Breast epithelium (tissue), 4 donors: ENCODE measurements around the gene ZMIZ1. TPM values are rescaled to one million over a fixed set of nuclear protein-coding genes. Genes with fewer than 3 reads are reported as not detected.
A peak's percentile ranks its signal among the peaks of the same experiment; 100 is the strongest.

ENCODE experiments used
- DNase-seq, 2 donors: peaks; one replicate each; pipeline ENCODE4 v3.0.0-alpha.2; 2019; ENCODE audit warnings: low spot score in 2 of 2
- H3K27ac ChIP-seq, 2 donors: fragments of 200-600 bp; sonication (generic) in 1 of 2; one replicate each; pipeline ENCODE4 v1.5.1; 2016 to 2019; ENCODE audit warnings: mild to moderate bottlenecking in 1 of 2
- H3K27me3 ChIP-seq, 2 donors: fragments of 200-600 bp; sonication (generic) in 1 of 2; one replicate each; pipeline versions ENCODE4 v1.5.1 to v1.6.0; 2017 to 2019; ENCODE audit warnings: control low read depth in 1 of 2, mild to moderate bottlenecking in 1 of 2
- H3K36me3 ChIP-seq: fragments of 200-600 bp; one replicate; pipeline ENCODE4 v1.5.1; 2019
- H3K4me1 ChIP-seq, 2 donors: fragments of 200-600 bp; sonication (generic); one replicate each; pipeline ENCODE4 v1.5.1; 2016 to 2019; ENCODE audit warnings: control low read depth in 1 of 2
- H3K4me3 ChIP-seq, 3 donors: fragments of 200-600 bp; sonication (generic); 1 replicate in 2 of 3; 2 replicates in 1 of 3; pipeline ENCODE4 v1.5.1; 2016 to 2019; ENCODE audit warnings: mild to moderate bottlenecking in 3 of 3, moderate library complexity in 2 of 3
- H3K9me3 ChIP-seq, 2 donors: fragments of 200-600 bp; sonication (generic) in 1 of 2; one replicate each; pipeline ENCODE4 v1.5.1; 2016 to 2019; ENCODE audit warnings: control low read depth in 1 of 2
- CTCF ChIP-seq, 3 donors: fragments of 450-650 bp; IDR thresholded peaks; one replicate each; pipeline ENCODE4 v1.5.1; 2016 to 2017; ENCODE audit warnings: antibody characterized with exemption in 3 of 3, mild to moderate bottlenecking in 3 of 3, moderate library complexity in 3 of 3
- POLR2A ChIP-seq: fragments of 450-650 bp; IDR thresholded peaks from one replicate; pipeline ENCODE4 v1.6.1; 2016; ENCODE audit warnings: antibody characterized with exemption, mild to moderate bottlenecking, moderate library complexity
- POLR2AphosphoS5 ChIP-seq, 3 donors: sonication (generic); formaldehyde crosslinking; IDR thresholded peaks; one replicate each; pipeline ENCODE4 v1.6.1; 2017; ENCODE audit warnings: antibody characterized with exemption in 3 of 3
- intact Hi-C: fragments of 100-400 bp; cut with DNase I; formaldehyde crosslinking; loops from one replicate; pipeline ENCODE4 v1.15.1; 2023; ENCODE audit warnings: low total_unique reads
- total RNA-seq, 3 donors: library from RNA; depleted of rRNA; stranded (reverse); fragments of >200 nt; gene quantifications; one replicate each; pipeline ENCODE4 v1.1.0, GENCODE V29; 2016

ZMIZ1 gene
- total RNA-seq, 3 donors from 2014 or later, result 34.4 to 63.7 (median 39.8) TPM

- peak overlapping the region; percentile 82 to 93 for H3K27ac ChIP-seq
- H3K27me3 ChIP-seq, result no peaks in the 10 kb centered on the region
- no peaks in the 10 kb centered on the region for H3K36me3 ChIP-seq
- H3K4me1 ChIP-seq, result peaks cover 30 to 75% of the 10 kb centered on the region in 2 donors
- peak overlapping the region in 1 of 3 donors; percentile 5 for H3K4me3 ChIP-seq
- no peak for DNase-seq
- H3K9me3 ChIP-seq, result no peaks in the 10 kb centered on the region
- intact Hi-C loops, result no loop called here
- TF ChIP-seq CTCF (IDR thresholded peaks at IDR 0.05) (no peak), POLR2AphosphoS5 (IDR thresholded peaks at IDR 0.05) (no peak)
Measured at GRCh38 chr10:79087721-79088120, 19.0 kb downstream of the ZMIZ1 start.

- Histone ChIP-seq H3K9me3 (no peaks in the 10 kb centered on the region), H3K36me3 (no peaks in the 10 kb centered on the region), H3K4me3 (no peak overlapping the region), H3K27ac (peak overlapping the region; percentile 82 to 93), H3K4me1 (peaks cover 25 to 70% of the 10 kb centered on the region in 2 donors), H3K27me3 (no peaks in the 10 kb centered on the region)
- no peak for TF ChIP-seq POLR2AphosphoS5 (IDR thresholded peaks at IDR 0.05)
- TF ChIP-seq CTCF (IDR thresholded peaks at IDR 0.05), result no peak
- no peak for TF ChIP-seq POLR2A
- intact Hi-C loops, result no loop called here
- DNase-seq, result peak in 1 of 2 donors; percentile 52
Measured at GRCh38 chr10:79088176-79088575, 19.4 kb downstream of the ZMIZ1 start.

- TF ChIP-seq POLR2A, result no peak
- DNase-seq, result no peak
- no peaks in the 10 kb centered on the region for H3K36me3 ChIP-seq
- no peak overlapping the region for H3K4me3 ChIP-seq
- peaks cover 23 to 69% of the 10 kb centered on the region in 2 donors for H3K4me1 ChIP-seq
- peak overlapping the region; percentile 82 to 93 for H3K27ac ChIP-seq
- intact Hi-C loops, result no loop called here
- no peaks in the 10 kb centered on the region for H3K27me3 ChIP-seq
- no peaks in the 10 kb centered on the region for H3K9me3 ChIP-seq
Measured at GRCh38 chr10:79088613-79089355, 20.0 kb downstream of the ZMIZ1 start.

- DNase-seq, result no peak
- Histone ChIP-seq H3K36me3 (no peaks in the 10 kb centered on the region), H3K27me3 (no peaks in the 10 kb centered on the region), H3K4me1 (peaks cover 20 to 62% of the 10 kb centered on the region in 2 donors), H3K27ac (peak overlapping the region; percentile 34 to 50), H3K9me3 (no peaks in the 10 kb centered on the region), H3K4me3 (no peak overlapping the region)
- TF ChIP-seq POLR2A, result no peak
- TF ChIP-seq POLR2AphosphoS5 (IDR thresholded peaks at IDR 0.05), result no peak
- no peak for TF ChIP-seq CTCF (IDR thresholded peaks at IDR 0.05)
- intact Hi-C loops, result no loop called here
Measured at GRCh38 chr10:79089632-79090031, 20.9 kb downstream of the ZMIZ1 start.

- Histone ChIP-seq H3K4me1 (peaks cover 15 to 55% of the 10 kb centered on the region in 2 donors), H3K27ac (peak overlapping the region; percentile 34 to 50)
- intact Hi-C loops, result no loop called here
Measured at GRCh38 chr10:79090134-79090803, 21.5 kb downstream of the ZMIZ1 start.

More at GRCh38 chr10:79090134-79090803, 21.5 kb downstream of the ZMIZ1 start:
- no peaks in the 10 kb centered on the region for H3K36me3 ChIP-seq
- TF ChIP-seq CTCF (IDR thresholded peaks at IDR 0.05) (no peak), POLR2AphosphoS5 (IDR thresholded peaks at IDR 0.05) (no peak), POLR2A (no peak)
- H3K9me3 ChIP-seq, result no peaks in the 10 kb centered on the region
- no peak overlapping the region for H3K4me3 ChIP-seq
- no peaks in the 10 kb centered on the region for H3K27me3 ChIP-seq
- no peak for DNase-seq
